ENCODE results near the gene CHSY3. TPM values are rescaled to one million over a fixed set of nuclear protein-coding genes. Genes with fewer than 3 reads are reported as not detected.
"Not testable (repeated sequence)": the region's sequence is repeated elsewhere in the genome, so short reads cannot be mapped to it uniquely, and the experiment has no call there.

Gene CHSY3
- total RNA-seq, 1 donor from 2014 or later = 3.9 TPM

DNA sequence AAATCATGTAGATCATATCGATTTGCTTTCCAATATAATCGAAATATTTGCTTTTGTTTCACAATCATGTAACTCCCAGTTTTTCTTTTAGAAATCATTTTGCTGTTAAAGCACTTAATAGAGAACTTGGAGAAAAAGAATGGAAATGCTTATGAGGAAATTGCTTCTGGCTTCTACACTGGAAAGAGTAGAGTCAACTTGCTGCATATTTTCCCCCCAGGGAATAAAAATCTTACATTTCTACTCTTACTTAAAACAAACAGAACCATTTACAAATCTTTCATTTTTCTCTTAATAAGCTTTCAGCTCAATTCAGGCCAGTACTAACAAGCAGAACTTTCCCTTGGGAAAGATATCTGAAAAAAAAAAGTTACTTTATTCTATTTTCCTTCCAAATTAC, 312.0 kb downstream of the CHSY3 start:
- TF ChIP-seq POLR2AphosphoS5 (IDR thresholded peaks at IDR 0.05; ENCODE audit: insufficient read depth in 1 of 2, low read depth in 1 of 2) = no peak
- no peak for TF ChIP-seq POLR2A (IDR thresholded peaks at IDR 0.05)
- TF ChIP-seq, protein P1, sequence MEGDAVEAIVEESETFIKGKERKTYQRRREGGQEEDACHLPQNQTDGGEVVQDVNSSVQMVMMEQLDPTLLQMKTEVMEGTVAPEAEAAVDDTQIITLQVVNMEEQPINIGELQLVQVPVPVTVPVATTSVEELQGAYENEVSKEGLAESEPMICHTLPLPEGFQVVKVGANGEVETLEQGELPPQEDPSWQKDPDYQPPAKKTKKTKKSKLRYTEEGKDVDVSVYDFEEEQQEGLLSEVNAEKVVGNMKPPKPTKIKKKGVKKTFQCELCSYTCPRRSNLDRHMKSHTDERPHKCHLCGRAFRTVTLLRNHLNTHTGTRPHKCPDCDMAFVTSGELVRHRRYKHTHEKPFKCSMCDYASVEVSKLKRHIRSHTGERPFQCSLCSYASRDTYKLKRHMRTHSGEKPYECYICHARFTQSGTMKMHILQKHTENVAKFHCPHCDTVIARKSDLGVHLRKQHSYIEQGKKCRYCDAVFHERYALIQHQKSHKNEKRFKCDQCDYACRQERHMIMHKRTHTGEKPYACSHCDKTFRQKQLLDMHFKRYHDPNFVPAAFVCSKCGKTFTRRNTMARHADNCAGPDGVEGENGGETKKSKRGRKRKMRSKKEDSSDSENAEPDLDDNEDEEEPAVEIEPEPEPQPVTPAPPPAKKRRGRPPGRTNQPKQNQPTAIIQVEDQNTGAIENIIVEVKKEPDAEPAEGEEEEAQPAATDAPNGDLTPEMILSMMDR (IDR thresholded peaks at IDR 0.05) = no peak
- Histone ChIP-seq H3K4me1 (no peaks in the 10 kb centered on the region), H3K27me3 (no peaks in the 10 kb centered on the region), H3K4me3 (no peak overlapping the region), H3K27ac (no peak overlapping the region), H3K36me3 (no peaks in the 10 kb centered on the region), H3K9me3 (no peaks in the 10 kb centered on the region)
- intact Hi-C loops (cut with DNase I) = no loop called here
- DNase-seq (ENCODE audit: extremely low spot score in 2 of 2) = no peak

DNA sequence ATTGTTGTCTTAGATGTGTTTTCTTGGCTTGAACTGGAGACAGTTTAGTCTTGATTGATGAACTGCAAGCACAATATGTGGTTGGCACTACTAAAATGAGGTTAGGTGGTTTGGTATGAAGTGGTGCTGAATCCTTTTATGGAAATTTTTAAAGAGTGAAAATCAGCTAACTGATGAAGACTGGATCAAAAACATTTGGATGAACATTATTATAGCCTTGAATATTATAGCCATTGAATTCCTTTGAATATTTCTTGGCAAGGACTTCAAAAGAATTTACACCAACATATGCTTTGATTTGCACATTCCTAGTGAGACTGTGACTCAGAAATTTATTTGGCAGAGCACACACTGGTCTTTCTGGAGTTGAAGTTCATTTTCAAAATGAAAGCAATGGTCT, 318.3 kb downstream of the CHSY3 start:
- Histone ChIP-seq H3K4me1 (no peaks in the 10 kb centered on the region), H3K36me3 (no peaks in the 10 kb centered on the region), H3K9me3 (no peaks in the 10 kb centered on the region), H3K27me3 (no peaks in the 10 kb centered on the region), H3K4me3 (no peak overlapping the region), H3K27ac (no peak overlapping the region)
- TF ChIP-seq POLR2AphosphoS5 (IDR thresholded peaks at IDR 0.05; ENCODE audit: insufficient read depth in 1 of 2, low read depth in 1 of 2) (no peak), POLR2A (IDR thresholded peaks at IDR 0.05) (no peak)
- TF ChIP-seq, protein P1 (IDR thresholded peaks at IDR 0.05) = no peak
- no peak for DNase-seq (ENCODE audit: extremely low spot score in 2 of 2)
- intact Hi-C loops (cut with DNase I) = no loop called here

DNA sequence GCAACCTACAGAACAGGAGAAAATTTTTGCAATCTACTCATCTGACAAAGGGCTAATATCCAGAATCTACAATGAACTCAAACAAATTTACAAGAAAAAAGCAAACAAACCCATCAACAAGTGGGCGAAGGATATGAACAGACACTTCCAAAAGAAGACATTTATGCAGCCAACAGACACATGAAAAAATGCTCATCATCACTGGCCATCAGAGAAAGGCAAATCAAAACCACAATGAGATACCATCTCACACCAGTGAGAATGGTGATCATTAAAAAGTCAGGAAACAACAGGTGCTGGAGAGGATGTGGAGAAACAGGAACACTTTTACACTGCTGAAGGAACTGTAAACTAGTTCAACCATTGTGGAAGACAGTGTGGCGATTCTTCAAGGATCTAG, 322.3 kb downstream of the CHSY3 start:
- DNase-seq (ENCODE audit: extremely low spot score in 2 of 2); H3K9me3 ChIP-seq; H3K4me1 ChIP-seq; H3K36me3 ChIP-seq; H3K4me3 ChIP-seq; H3K27me3 ChIP-seq; H3K27ac ChIP-seq; intact Hi-C loops (cut with DNase I): not testable (repeated sequence)

- Histone ChIP-seq H3K36me3 (no peaks in the 10 kb centered on the region), H3K4me3 (no peak overlapping the region), H3K27ac (no peak overlapping the region), H3K27me3 (no peaks in the 10 kb centered on the region), H3K9me3 (no peaks in the 10 kb centered on the region), H3K4me1 (no peaks in the 10 kb centered on the region)
- no peak for DNase-seq (ENCODE audit: extremely low spot score in 2 of 2)
- intact Hi-C loops (cut with DNase I) = no loop called here
- no peak for TF ChIP-seq POLR2A (IDR thresholded peaks at IDR 0.05)
- no peak for TF ChIP-seq POLR2AphosphoS5 (IDR thresholded peaks at IDR 0.05; ENCODE audit: insufficient read depth in 1 of 2, low read depth in 1 of 2)
- TF ChIP-seq, protein P1 (IDR thresholded peaks at IDR 0.05) = no peak
Measured at GRCh38 chr5:130227699-130228098, 323.4 kb downstream of the CHSY3 start.

GRCh38 chr5:130231786-130232185, 327.5 kb downstream of the CHSY3 start:
- Histone ChIP-seq H3K27ac (no peak overlapping the region), H3K4me3 (no peak overlapping the region), H3K27me3 (no peaks in the 10 kb centered on the region), H3K9me3 (no peaks in the 10 kb centered on the region), H3K4me1 (no peaks in the 10 kb centered on the region), H3K36me3 (no peaks in the 10 kb centered on the region)
- DNase-seq (ENCODE audit: extremely low spot score in 2 of 2) = no peak
- intact Hi-C loops (cut with DNase I) = no loop called here
- no peak for TF ChIP-seq POLR2A (IDR thresholded peaks at IDR 0.05)
- no peak for TF ChIP-seq POLR2AphosphoS5 (IDR thresholded peaks at IDR 0.05; ENCODE audit: insufficient read depth in 1 of 2, low read depth in 1 of 2)
- TF ChIP-seq, protein P1 (IDR thresholded peaks at IDR 0.05) = no peak

DNA sequence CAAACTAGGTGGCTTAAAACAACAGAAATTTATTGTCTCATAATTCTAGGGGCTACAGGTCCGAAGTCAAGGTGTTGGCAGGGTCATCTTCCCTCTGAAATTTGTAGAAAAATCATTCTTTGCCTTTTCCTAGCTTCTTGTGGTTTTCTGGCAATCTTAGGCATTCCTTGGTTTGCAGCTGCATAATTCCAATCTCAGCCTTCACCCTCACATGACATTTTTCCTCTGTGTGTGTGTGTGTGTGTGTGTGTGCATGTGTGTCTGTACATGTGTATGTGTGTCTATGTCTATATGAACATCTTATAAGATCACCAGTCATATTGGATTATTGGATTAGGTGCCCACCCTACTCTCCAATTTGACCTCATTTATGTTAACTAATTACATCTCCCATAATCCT, 330.6 kb downstream of the CHSY3 start:
- no peaks in the 10 kb centered on the region for H3K36me3 ChIP-seq
- no peak for DNase-seq (ENCODE audit: extremely low spot score in 2 of 2)
- H3K4me3 ChIP-seq = no peak overlapping the region
- H3K9me3 ChIP-seq = no peaks in the 10 kb centered on the region
- no peaks in the 10 kb centered on the region for H3K4me1 ChIP-seq
- intact Hi-C loops (cut with DNase I) = no loop called here
- TF ChIP-seq, protein P1 (IDR thresholded peaks at IDR 0.05) = no peak
- TF ChIP-seq POLR2AphosphoS5 (IDR thresholded peaks at IDR 0.05; ENCODE audit: insufficient read depth in 1 of 2, low read depth in 1 of 2) (no peak), POLR2A (IDR thresholded peaks at IDR 0.05) (no peak)
- no peaks in the 10 kb centered on the region for H3K27me3 ChIP-seq
- no peak overlapping the region for H3K27ac ChIP-seq
